Measurements from ENCODE around the gene FARS2. TPM values are rescaled to one million over a fixed set of nuclear protein-coding genes. Genes with fewer than 3 reads are reported as not detected.

Gene FARS2
- total and polyA plus RNA-seq, 5 experiments from 2014 or later: 13.6 to 39.1 (median 28.1) TPM

DNA sequence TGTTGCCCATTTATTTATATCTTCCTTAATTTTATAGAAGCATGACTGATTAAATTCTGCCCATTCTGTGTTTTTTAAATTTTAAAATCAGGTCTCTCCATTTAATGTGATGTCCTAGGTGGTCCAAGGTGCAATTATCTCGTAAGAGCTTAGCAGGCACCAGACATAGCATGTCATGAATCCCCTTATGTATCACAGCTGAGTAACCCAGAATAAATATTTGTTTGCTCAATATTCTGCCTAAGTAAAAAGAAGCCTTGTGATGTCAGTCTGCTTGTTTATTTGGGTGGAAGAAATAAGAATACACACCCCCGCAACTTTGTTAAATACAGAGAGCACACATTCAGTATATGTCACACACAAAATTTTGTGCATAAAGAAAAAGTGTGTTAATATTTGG lies 211.3 kb downstream of the FARS2 start:
- no peak for ATAC-seq
- Mint-ChIP-seq H3K4me1 (peaks cover 0 to 19% (median 10%) of the 10 kb centered on the region in 4 donors), H3K36me3 (peaks cover 0 to 7% (median 2%) of the 10 kb centered on the region in 3 donors), H3K4me3 (no peak overlapping the region), H3K27me3 (no peaks in the 10 kb centered on the region), H3K9me3 (no peaks in the 10 kb centered on the region), H3K27ac (no peak overlapping the region)
- no peak for DNase-seq
- POLR2A ChIA-PET: no interaction called here

DNA sequence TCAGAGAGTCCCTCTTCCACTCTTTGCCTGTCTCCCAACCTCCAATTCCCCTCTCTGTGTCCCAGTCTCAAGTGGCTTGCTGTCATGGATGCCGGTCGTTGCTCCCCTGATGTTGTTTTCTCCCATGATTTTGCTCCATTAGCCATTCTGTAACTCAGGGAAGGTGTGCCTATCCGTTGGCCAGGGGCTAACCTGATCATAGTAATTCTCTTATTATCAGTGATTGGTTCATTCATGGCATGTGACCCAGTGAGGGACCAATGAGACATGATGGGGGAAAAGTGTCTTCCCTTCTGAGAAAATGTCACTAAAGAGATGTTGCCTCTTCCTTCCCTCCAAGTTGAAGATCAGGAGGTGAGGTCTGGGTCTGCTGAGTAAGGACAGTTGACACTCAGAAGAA lies 214.5 kb downstream of the FARS2 start:
- peak overlapping the region in 1 of 10 donors; percentile 3 for H3K27ac Mint-ChIP-seq
- peaks cover 0 to 7% (median 2%) of the 10 kb centered on the region in 3 donors for H3K36me3 Mint-ChIP-seq
- POLR2A ChIA-PET: no interaction called here
- no peak overlapping the region for H3K4me3 Mint-ChIP-seq
- ATAC-seq: no peak
- no peaks in the 10 kb centered on the region for H3K9me3 Mint-ChIP-seq
- H3K27me3 Mint-ChIP-seq: no peaks in the 10 kb centered on the region
- no peak for DNase-seq
- peaks cover 0 to 22% (median 10%) of the 10 kb centered on the region in 4 donors for H3K4me1 Mint-ChIP-seq

DNA sequence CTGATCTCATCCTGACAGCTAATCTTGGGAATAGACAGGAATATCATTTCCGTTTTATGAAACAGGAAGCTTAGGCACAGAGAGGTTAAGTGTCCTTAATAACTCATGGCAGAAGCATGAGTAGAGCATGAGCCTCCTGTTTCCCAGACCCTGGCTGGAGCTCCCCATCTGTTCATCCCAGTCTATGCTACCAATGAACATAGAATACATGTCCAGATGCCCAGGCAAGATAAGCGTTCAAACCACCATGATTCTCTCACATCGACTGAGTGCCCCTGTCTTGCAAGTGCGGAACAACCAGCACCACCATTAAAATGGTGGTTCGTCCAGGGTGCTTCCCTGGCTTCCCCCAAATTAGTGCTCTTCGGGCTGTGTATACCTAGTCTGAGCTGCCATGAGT lies 217.1 kb downstream of the FARS2 start:
- peaks cover 0 to 37% (median 13%) of the 10 kb centered on the region in 4 donors for H3K4me1 Mint-ChIP-seq
- peak overlapping the region in 1 of 10 donors; percentile 57 for H3K27ac Mint-ChIP-seq

DNA sequence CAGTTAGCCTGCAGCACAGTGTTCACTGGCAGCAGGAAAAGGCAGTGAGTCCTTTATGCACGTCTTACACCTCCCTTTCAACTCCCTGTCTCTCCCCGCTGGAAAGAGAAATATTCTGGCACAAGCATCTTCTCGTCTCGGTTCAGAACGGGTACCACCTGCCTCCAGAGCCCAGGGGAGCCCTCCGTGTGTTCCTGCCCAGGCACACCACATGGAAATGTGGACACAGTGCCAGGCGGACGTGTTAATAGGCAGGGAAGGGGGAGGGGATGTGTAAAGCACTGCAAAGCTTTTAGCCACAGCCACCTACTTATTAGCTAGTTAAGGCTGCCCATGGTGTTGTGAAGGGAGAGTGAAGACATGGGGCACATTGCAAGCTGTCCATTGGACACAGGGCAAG lies 219.7 kb downstream of the FARS2 start:
- no peaks in the 10 kb centered on the region for H3K27me3 Mint-ChIP-seq
- peaks cover 0 to 14% (median 2%) of the 10 kb centered on the region in 3 donors for H3K36me3 Mint-ChIP-seq
- POLR2A ChIA-PET: interaction anchor here (0.6 kb wide), 1 partner anchor 49 kb away, joined by 4 read pairs; no protein-coding TSS in a partner anchor
- H3K27ac Mint-ChIP-seq: peak overlapping the region in 2 of 10 donors; percentile 45 to 47
- ATAC-seq (no peak), DNase-seq (no peak)
- no peaks in the 10 kb centered on the region for H3K9me3 Mint-ChIP-seq
- H3K4me1 Mint-ChIP-seq: peaks cover 12 to 48% (median 21%) of the 10 kb centered on the region in 4 donors
- H3K4me3 Mint-ChIP-seq: no peak overlapping the region

More for the DNA sequence above, 217.1 kb downstream of the FARS2 start:
- H3K36me3 Mint-ChIP-seq: peaks cover 0 to 14% (median 2%) of the 10 kb centered on the region in 3 donors
- POLR2A ChIA-PET: no interaction called here
- H3K4me3 Mint-ChIP-seq: no peak overlapping the region
- no peaks in the 10 kb centered on the region for H3K9me3 Mint-ChIP-seq
- ATAC-seq (no peak), DNase-seq (no peak)
- no peaks in the 10 kb centered on the region for H3K27me3 Mint-ChIP-seq

DNA sequence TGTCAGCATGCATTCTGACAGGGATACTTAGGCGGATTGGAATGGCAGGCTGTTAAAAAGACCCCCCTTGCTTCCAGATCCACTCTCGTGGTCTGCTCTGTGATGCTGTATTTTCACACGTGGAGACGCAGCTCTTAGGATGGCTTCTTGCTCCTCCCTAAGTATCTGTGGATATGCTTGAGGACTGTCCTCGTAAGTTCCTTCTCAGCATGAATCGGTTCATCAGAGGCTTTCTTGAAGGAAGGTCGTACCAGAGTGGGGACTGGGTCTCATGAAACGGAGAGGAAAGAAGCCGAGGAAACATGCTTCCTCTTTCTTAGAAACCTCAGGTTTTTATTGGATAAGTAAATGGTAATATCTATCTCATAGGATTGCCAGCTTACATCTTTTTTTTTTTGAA lies 220.4 kb downstream of the FARS2 start:
- DNase-seq: no peak
- no peak overlapping the region for H3K27ac Mint-ChIP-seq
- H3K27me3 Mint-ChIP-seq: no peaks in the 10 kb centered on the region
- no peak for ATAC-seq
- H3K4me3 Mint-ChIP-seq: no peak overlapping the region
- peaks cover 0 to 12% (median under 1%) of the 10 kb centered on the region in 3 donors for H3K36me3 Mint-ChIP-seq
- POLR2A ChIA-PET: interaction anchor here (0.6 kb wide), 1 partner anchor 49 kb away, joined by 4 read pairs; no protein-coding TSS in a partner anchor
- peaks cover 7 to 51% (median 26%) of the 10 kb centered on the region in 4 donors for H3K4me1 Mint-ChIP-seq
- no peaks in the 10 kb centered on the region for H3K9me3 Mint-ChIP-seq

DNA sequence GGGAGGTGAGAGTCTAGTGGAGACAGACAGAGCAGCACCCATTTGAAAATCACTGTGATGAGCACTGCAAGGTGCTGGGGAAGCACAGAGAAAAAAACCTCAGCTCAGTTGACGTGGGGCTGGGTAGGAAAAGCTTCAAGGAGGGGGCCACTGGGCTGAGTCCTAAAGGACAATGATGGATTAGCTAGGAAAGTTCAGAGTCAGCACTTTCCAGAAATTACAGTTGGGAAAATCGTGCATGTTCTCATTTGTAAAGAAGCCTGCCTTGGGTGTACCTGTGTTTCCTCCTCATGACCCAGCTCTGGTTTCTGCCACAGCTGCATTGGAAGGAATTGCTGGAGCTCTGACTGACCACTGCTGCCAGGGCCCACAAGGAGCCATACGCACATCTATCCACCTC lies 221.3 kb downstream of the FARS2 start:
- Mint-ChIP-seq H3K4me3 (no peak overlapping the region), H3K9me3 (no peaks in the 10 kb centered on the region), H3K36me3 (peaks cover 0 to 19% (median 5%) of the 10 kb centered on the region in 3 donors), H3K27ac (peak overlapping the region in 4 of 10 donors; percentile 29 to 65 (median 48)), H3K4me1 (peaks cover 7 to 56% (median 29%) of the 10 kb centered on the region in 4 donors), H3K27me3 (no peaks in the 10 kb centered on the region)
- no peak for ATAC-seq
- no peak for DNase-seq
- POLR2A ChIA-PET: no interaction called here

DNA sequence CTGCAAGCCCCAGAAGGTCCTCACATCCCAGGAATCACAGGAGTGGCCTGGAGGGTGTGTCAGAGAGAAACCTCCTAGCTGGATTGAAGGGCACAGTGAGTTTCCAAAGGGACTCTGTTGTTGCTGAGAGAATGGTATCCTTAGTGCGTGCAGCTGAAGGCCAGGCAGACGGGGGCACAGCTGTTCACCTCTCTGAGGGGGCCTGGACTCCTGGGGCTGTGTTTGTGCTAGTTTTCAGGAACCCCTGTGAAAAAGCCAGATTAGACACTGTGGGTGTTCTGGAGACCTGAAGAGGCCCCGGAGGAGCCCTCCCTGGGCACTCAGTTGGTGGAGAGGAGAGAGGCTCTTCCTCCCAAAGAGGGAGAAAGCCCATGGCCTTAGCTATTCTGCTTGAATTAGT lies 223.4 kb downstream of the FARS2 start:
- H3K27me3 Mint-ChIP-seq: no peaks in the 10 kb centered on the region
- POLR2A ChIA-PET: no interaction called here
- H3K27ac Mint-ChIP-seq: peak overlapping the region in 3 of 10 donors; percentile 14 to 53 (median 31)
- H3K4me1 Mint-ChIP-seq: peaks cover 7 to 56% (median 29%) of the 10 kb centered on the region in 4 donors
- H3K4me3 Mint-ChIP-seq: no peak overlapping the region
- DNase-seq: no peak
- no peaks in the 10 kb centered on the region for H3K9me3 Mint-ChIP-seq
- no peak for ATAC-seq
- H3K36me3 Mint-ChIP-seq: peaks cover 0 to 25% (median 10%) of the 10 kb centered on the region in 3 donors

DNA sequence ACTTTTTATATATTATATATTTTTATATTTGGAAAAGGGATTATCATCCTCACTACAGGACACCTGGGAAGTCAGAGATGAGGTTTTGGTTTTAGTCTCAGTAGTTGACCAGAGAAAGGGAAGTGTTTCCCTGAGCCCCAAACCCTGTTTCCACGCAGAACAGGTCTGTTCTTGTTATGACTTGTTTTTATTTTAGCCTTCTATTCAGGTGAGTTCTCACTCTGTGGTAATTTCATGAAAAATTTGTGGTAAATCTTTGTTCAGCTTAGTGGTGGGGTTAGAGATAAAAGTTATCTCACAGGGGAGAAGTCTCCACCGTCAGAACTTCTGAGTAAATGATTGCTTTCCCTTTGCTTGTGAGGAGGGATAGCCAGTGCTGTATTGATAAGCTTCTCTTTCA lies 224.9 kb downstream of the FARS2 start:
- POLR2A ChIA-PET: no interaction called here
- H3K27me3 Mint-ChIP-seq: no peaks in the 10 kb centered on the region
- no peak for ATAC-seq
- H3K4me3 Mint-ChIP-seq: peak overlapping the region in 2 of 10 donors; percentile 0 to 40
- H3K4me1 Mint-ChIP-seq: peaks cover 4 to 45% (median 29%) of the 10 kb centered on the region in 4 donors
- DNase-seq: peak in 1 of 10 donors; percentile 14
- H3K27ac Mint-ChIP-seq: peak overlapping the region in 5 of 10 donors; percentile 2 to 63 (median 29)
- peaks cover 5 to 25% (median 17%) of the 10 kb centered on the region in 3 donors for H3K36me3 Mint-ChIP-seq
- no peaks in the 10 kb centered on the region for H3K9me3 Mint-ChIP-seq

DNA sequence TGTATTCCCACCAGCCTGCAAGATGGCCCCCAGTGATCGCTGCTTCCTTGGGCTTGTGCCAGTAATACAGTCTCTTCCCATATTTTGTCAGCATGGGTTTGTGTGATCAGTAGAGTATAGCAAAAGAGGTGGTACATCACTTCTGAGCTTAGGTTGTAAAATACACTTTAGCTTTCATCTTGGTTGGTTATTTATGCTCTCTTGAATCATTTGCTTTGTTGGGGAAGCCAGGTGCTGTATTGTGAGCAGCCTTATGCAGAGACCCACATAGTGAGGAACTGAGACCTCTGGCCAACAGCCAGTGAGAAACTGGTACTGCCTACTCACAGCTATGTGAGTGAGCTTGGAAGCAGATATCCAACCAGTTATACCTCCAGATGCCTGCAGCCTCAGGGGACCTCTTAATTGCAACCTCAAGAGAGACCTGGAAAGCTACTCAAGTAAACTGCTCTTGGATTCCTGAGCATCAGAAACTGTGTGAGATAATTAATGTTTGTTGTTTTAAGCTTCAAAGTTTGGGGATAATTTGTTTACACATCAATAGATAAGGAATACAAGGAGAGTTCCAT lies 229.3 kb downstream of the FARS2 start:
- no peaks in the 10 kb centered on the region for H3K9me3 Mint-ChIP-seq
- ATAC-seq: no peak
- H3K4me1 Mint-ChIP-seq: peaks cover 3 to 21% (median 16%) of the 10 kb centered on the region in 4 donors
- DNase-seq: no peak
- no peak overlapping the region for H3K4me3 Mint-ChIP-seq
- H3K36me3 Mint-ChIP-seq: peaks cover 14 to 38% (median 30%) of the 10 kb centered on the region in 3 donors
- H3K27ac Mint-ChIP-seq: no peak overlapping the region
- POLR2A ChIA-PET: interaction anchor here (0.7 kb wide), 1 partner anchor 17 kb away, joined by 3 read pairs; no protein-coding TSS in a partner anchor
- no peaks in the 10 kb centered on the region for H3K27me3 Mint-ChIP-seq

DNA sequence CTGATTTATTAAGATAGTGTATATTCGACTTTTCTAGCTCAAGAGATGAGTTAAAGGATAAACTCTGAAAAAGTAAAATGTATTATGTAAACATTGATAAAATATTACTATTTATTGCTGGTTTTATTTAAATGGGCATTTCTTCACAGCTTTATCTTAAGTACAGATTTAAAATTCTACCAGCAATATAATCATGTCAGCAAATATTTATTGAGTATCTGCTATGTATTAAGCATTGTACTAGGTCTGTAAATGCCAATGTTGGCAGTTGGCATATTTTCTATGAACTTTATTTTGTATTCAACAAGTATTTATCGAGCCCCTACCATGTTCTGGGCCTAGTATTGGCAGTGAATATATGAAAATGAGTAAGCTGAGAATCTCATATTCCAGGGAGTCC lies 231.0 kb downstream of the FARS2 start:
- no peak for ATAC-seq
- DNase-seq: no peak
- H3K4me3 Mint-ChIP-seq: no peak overlapping the region
- H3K27me3 Mint-ChIP-seq: no peaks in the 10 kb centered on the region
- H3K27ac Mint-ChIP-seq: no peak overlapping the region
- H3K9me3 Mint-ChIP-seq: no peaks in the 10 kb centered on the region
- POLR2A ChIA-PET: no interaction called here
- H3K36me3 Mint-ChIP-seq: peaks cover 14 to 31% (median 25%) of the 10 kb centered on the region in 3 donors
- peaks cover 0 to 16% (median 5%) of the 10 kb centered on the region in 4 donors for H3K4me1 Mint-ChIP-seq

DNA sequence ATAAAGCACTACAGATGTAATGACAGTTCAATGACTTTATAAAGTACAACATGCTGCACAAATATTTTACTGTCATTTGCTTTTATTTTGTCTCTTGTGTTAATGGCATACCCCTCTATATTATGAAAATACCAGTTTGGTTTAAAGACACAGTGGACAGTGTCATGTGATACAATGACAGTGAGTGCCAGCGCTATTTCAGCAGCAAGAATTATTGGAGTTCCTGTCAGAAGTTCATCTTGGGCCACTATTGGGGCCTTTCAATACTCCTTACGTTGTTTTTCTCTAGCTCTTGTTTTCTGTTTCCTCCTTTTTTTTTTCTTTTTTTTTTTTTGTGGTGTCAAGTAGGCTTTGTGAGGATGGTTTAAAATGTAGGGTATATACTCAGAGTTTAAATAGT lies 232.5 kb downstream of the FARS2 start:
- Mint-ChIP-seq H3K4me1 (peaks cover 5 to 17% (median 8%) of the 10 kb centered on the region in 4 donors), H3K36me3 (peaks cover 14 to 29% (median 25%) of the 10 kb centered on the region in 3 donors), H3K4me3 (no peak overlapping the region), H3K9me3 (no peaks in the 10 kb centered on the region), H3K27me3 (no peaks in the 10 kb centered on the region), H3K27ac (no peak overlapping the region)
- POLR2A ChIA-PET: no interaction called here
- ATAC-seq (no peak), DNase-seq (no peak)

DNA sequence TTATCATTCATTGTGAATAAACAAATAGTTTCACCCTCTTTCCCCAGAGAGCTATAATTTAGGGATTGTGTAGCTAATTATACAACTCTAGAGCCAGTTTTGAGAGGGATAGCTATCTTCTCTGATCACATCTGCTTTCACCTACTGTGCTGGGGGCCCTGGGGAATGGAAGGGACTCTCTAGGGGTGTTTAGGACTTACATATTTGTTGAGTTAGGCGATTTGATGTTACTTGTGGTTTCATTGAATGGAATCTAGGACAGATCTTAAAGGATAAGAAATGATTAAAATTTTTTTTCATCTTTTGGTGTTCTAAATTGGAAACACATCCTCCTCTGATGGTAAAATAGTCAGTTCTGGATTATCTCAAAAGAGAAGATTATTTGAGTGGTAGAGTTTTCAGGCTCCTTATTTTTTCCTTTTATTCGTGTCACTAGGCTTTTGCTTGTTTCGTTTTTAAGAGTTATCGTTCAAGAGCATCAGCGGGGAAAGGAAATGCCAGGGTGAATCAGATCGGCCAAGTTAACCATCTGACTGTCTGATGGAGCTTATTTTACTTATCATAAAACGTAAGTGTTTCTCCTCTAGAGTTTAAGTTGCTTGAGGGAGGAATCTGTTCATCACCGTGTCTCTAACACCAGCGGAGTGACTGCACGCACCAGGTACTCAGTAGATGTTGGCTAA lies 236.7 kb downstream of the FARS2 start:
- POLR2A ChIA-PET: no interaction called here

DNA sequence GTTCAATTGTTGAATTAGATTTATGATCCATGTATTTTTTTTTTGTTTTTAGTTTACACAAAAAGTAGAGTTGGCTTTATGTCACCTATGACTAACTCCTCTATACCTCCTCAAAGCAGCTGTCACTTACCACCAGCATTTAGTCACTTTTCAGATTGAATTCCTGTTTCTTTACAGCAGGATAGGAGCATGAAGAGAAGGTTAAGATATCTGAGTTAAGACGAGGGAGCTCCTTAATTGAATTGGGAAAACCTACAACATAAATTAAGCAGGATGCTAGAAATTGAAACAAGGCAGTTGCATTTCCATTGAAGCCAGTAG lies 237.2 kb downstream of the FARS2 start:
- POLR2A ChIA-PET: no interaction called here
- peaks cover 0 to 18% (median 14%) of the 10 kb centered on the region in 3 donors for H3K36me3 Mint-ChIP-seq
- no peaks in the 10 kb centered on the region for H3K27me3 Mint-ChIP-seq
- H3K9me3 Mint-ChIP-seq: no peaks in the 10 kb centered on the region
- no peak for DNase-seq
- H3K4me3 Mint-ChIP-seq: peak overlapping the region in 1 of 10 donors; percentile 4
- peaks cover 11 to 30% (median 25%) of the 10 kb centered on the region in 4 donors for H3K4me1 Mint-ChIP-seq
- peak overlapping the region in 1 of 10 donors; percentile 70 for H3K27ac Mint-ChIP-seq
- no peak for ATAC-seq

More for the DNA sequence above, 236.7 kb downstream of the FARS2 start:
- no peak for DNase-seq
- no peaks in the 10 kb centered on the region for H3K27me3 Mint-ChIP-seq
- H3K27ac Mint-ChIP-seq: peak overlapping the region in 1 of 10 donors; percentile 70
- H3K9me3 Mint-ChIP-seq: no peaks in the 10 kb centered on the region
- H3K4me3 Mint-ChIP-seq: peak overlapping the region in 1 of 10 donors; percentile 4
- peaks cover 0 to 21% (median 16%) of the 10 kb centered on the region in 3 donors for H3K36me3 Mint-ChIP-seq
- no peak for ATAC-seq
- H3K4me1 Mint-ChIP-seq: peaks cover 11 to 30% (median 25%) of the 10 kb centered on the region in 4 donors

Data from naive thymus-derived CD8-positive, alpha-beta T cell (primary cell).